DND-41 (cell line): ENCODE results near the gene CTNNA3.

Experiments used
- CTCF ChIP-seq: IDR thresholded peaks from 2 replicates; pipeline ENCODE4 v1.5.1; 2012; ENCODE audit warnings: borderline replicate concordance, low read length, moderate library complexity, mild to moderate bottlenecking; ENCODE audit not compliant: poor library complexity, severe bottlenecking; ENCODE audit errors: extremely low read depth
- EZH2 ChIP-seq: IDR thresholded peaks from 3 replicates; pipeline ENCODE4 v1.6.1; 2012; ENCODE audit warnings: borderline replicate concordance, low read depth, mild to moderate bottlenecking, moderate library complexity, low read length, inconsistent platforms; ENCODE audit not compliant: severe bottlenecking

- TF ChIP-seq CTCF (no peak), EZH2 (no peak)
Observed at GRCh38 chr10:66587680-66588050, 1108.3 kb downstream of the CTNNA3 start.
